Esophagus squamous epithelium (tissue), 5 donors: ENCODE data around the gene MPZL1. TPM values are rescaled to one million over a fixed set of nuclear protein-coding genes. Genes with fewer than 3 reads are reported as not detected.

Experiments
- DNase-seq: peaks from one replicate; lab custom pipeline; 2025; lab: John Stamatoyannopoulos, UW
- H3K27ac ChIP-seq, 4 donors: fragments of 200-600 bp; sonication (generic); one replicate each; pipeline ENCODE4 v1.5.1; 2016 to 2019; ENCODE audit warnings: mild to moderate bottlenecking in 1 of 4
- H3K27me3 ChIP-seq, 4 donors: fragments of 200-600 bp; sonication (generic); 1 replicate in 3 of 4; 2 replicates in 1 of 4; pipeline versions ENCODE4 v1.5.1 to v1.6.0; 2017 to 2021; ENCODE audit warnings: antibody characterized with exemption in 1 of 4
- H3K36me3 ChIP-seq, 3 donors: fragments of 200-600 bp; sonication (generic); one replicate each; pipeline ENCODE4 v1.5.1; 2016 to 2019
- H3K4me1 ChIP-seq, 3 donors: fragments of 200-600 bp; sonication (generic); one replicate each; pipeline ENCODE4 v1.5.1; 2017 to 2019
- H3K4me3 ChIP-seq, 4 donors: fragments of 200-600 bp; sonication (generic); 1 replicate in 3 of 4; 2 replicates in 1 of 4; pipeline ENCODE4 v1.5.1; 2016 to 2019; ENCODE audit warnings: mild to moderate bottlenecking in 2 of 4, moderate library complexity in 1 of 4
- H3K9me3 ChIP-seq, 3 donors: fragments of 200-600 bp; sonication (generic); one replicate each; pipeline ENCODE4 v1.5.1; 2016 to 2019
- CTCF ChIP-seq, 6 experiments: fragments of 450-650 bp in 4 of 6; fragments of 200-600 bp in 2 of 6; sonication (generic) in 2 of 6; IDR thresholded peaks; one replicate each; pipeline ENCODE4 v1.5.1; 2016 to 2019; ENCODE audit warnings: antibody characterized with exemption in 6 of 6, mild to moderate bottlenecking in 4 of 6, moderate library complexity in 4 of 6
- POLR2A ChIP-seq, 4 donors: fragments of 450-650 bp; IDR thresholded peaks; one replicate each; pipeline ENCODE4 v1.6.1; 2017; ENCODE audit warnings: antibody characterized with exemption in 4 of 4, mild to moderate bottlenecking in 4 of 4, moderate library complexity in 3 of 4
- WGBS, 2 donors: methylation state at CpG; one replicate each; pipeline ENCODE4 v1.1.5; 2018; 5-methylcytosine and 5-hydroxymethylcytosine counted together
- intact Hi-C: fragments of 100-400 bp; cut with DNase I; formaldehyde crosslinking; loops from one replicate; pipeline ENCODE4 v1.15.0; 2022
- total RNA-seq, 4 donors: library from RNA; depleted of rRNA; stranded (reverse); fragments of >200 nt; gene quantifications; one replicate each; pipeline ENCODE4 v1.1.0, GENCODE V29; 2016
- donor health status: DM: yes; HTN: yes; CAD: no.

MPZL1 gene
- total RNA-seq, 4 donors from 2014 or later = 36.6 to 80.5 (median 74.3) TPM

DNA sequence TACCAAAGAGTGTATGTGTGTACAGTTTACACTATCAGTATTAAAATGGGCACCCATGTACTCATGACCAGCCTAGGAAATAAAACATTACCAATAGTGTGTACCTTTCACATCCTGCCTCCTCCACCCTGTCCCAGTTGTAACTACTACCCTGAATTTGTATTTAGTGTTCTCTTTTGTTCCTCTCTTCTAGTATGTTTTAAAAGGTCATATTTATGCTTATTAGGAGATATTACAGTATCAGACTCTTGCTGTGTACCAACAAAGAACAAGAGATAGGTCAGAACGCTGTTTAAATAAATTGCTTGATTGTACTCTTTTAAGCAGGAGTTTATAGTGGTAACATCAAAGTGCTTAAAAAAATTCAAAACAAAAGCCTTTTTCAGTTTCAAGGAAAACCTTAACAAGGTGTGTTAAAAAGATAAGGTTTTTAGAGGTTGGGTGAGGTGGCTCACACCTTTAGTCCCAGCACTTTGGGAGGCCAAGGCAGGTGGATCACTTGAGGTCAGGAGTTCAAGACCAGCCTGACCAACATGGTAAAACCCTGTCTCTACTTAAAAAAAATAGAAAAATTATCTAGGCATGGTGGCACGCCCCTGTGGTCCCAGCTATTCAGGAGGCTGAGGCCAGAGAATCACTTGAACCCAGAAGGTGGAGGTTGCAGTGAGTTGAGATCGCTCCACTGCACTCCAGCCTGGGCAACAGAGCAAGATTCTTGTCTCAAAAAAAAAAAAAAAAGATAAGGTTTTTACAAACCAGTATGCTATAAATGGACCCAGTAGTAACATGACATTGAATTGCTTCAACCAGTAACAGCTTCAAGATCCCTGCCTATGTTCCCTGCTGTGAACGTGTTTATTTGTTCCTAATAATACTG is 35.9 kb downstream of the MPZL1 start:
- Histone ChIP-seq H3K27me3 (no peaks in the 10 kb centered on the region), H3K36me3 (peaks cover 0 to 4% (median 0%) of the 10 kb centered on the region in 3 donors), H3K27ac (no peak overlapping the region), H3K4me3 (no peak overlapping the region), H3K4me1 (peaks cover 0 to 68% (median 18%) of the 10 kb centered on the region in 3 donors), H3K9me3 (no peaks in the 10 kb centered on the region)
- intact Hi-C loops = no loop called here
- TF ChIP-seq POLR2A (IDR thresholded peaks at IDR 0.05) (no peak), CTCF (IDR thresholded peaks at IDR 0.05) (no peak)
- no peak for DNase-seq
- WGBS, 2 donors = 87 to 90% methylated on average over 4 of the region's 4 CpGs

DNA sequence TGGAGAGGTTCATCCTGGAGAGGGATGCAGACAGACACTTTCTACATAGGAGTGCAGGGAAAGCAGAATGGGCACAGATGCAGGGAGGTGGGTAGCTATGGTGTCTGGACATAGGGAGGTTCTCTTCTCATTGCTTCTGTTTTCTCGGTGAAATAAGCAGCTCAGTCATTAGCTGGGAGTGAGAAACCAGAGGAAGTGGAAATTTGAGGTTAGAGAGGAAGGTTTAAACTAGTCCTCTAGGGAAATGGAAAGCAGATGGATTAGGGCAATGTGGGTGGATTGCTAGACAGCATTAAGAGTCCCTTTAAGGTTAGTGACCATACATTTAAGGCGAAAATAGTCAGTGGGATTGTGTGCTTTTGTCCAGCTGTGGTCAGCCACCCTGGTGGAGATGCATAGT is 39.6 kb downstream of the MPZL1 start:
- DNase-seq = no peak
- Histone ChIP-seq H3K27me3 (no peaks in the 10 kb centered on the region), H3K36me3 (peaks cover 0 to 12% (median 0%) of the 10 kb centered on the region in 3 donors), H3K4me1 (peaks cover 0 to 55% (median 16%) of the 10 kb centered on the region in 3 donors), H3K4me3 (no peak overlapping the region), H3K27ac (no peak overlapping the region), H3K9me3 (no peaks in the 10 kb centered on the region)
- intact Hi-C loops = no loop called here
- TF ChIP-seq CTCF (IDR thresholded peaks at IDR 0.05) (no peak), POLR2A (IDR thresholded peaks at IDR 0.05) (no peak)
- 33 to 62% methylated on average over 2 of the region's 2 CpGs for WGBS, 2 donors

DNA sequence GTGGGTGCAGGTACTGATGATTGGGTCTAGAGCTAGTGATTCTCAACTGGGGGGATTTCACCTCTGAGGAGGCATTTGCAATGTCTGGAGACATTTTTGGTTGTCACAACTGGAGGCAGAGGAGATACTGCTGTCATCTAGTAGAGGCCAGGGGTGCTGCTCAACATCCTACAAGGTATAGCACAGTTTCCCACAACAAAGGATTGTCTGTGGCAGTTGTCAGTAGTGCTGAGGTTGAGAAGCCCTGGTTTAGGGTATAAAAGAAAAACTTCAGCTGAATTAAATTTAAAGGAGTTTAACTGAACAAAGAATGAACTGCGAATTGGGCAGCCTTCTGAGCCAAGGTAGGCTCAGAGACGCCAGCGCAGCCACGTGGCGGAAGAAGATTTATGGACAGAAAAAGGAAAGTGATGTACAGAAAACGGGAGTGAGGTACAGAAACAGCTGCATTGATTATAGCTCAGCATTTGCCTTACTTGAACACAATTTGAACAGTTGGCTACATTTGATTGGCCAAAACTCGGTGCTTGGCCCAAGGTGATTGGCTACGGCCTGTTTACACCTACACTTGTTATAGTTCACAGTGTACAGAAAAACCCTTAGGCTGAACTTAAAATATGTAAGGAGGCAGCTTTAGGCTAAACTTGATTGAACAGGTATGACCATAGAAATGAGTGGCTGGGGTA is 40.4 kb downstream of the MPZL1 start:
- DNase-seq = no peak
- no peaks in the 10 kb centered on the region for H3K27me3 ChIP-seq
- H3K4me3 ChIP-seq = no peak overlapping the region
- intact Hi-C loops = no loop called here
- H3K36me3 ChIP-seq = peaks cover 0 to 20% (median 5%) of the 10 kb centered on the region in 3 donors
- no peaks in the 10 kb centered on the region for H3K9me3 ChIP-seq
- 91 to 95% methylated on average over 8 of the region's 8 CpGs for WGBS, 2 donors
- no peak for TF ChIP-seq POLR2A (IDR thresholded peaks at IDR 0.05)
- no peak for TF ChIP-seq CTCF (IDR thresholded peaks at IDR 0.05)
- no peak overlapping the region for H3K27ac ChIP-seq
- H3K4me1 ChIP-seq = peaks cover 0 to 47% (median 11%) of the 10 kb centered on the region in 3 donors

- peaks cover 0 to 38% (median 10%) of the 10 kb centered on the region in 3 donors for H3K4me1 ChIP-seq
- H3K27me3 ChIP-seq = no peaks in the 10 kb centered on the region
- no peak for TF ChIP-seq POLR2A (IDR thresholded peaks at IDR 0.05)
- no peak for TF ChIP-seq CTCF (IDR thresholded peaks at IDR 0.05)
- no peaks in the 10 kb centered on the region for H3K9me3 ChIP-seq
- intact Hi-C loops = no loop called here
- peaks cover 0 to 33% (median 5%) of the 10 kb centered on the region in 3 donors for H3K36me3 ChIP-seq
- DNase-seq = no peak
- 20 to 43% methylated on average over 5 of the region's 5 CpGs for WGBS, 2 donors
- H3K4me3 ChIP-seq = no peak overlapping the region
- no peak overlapping the region for H3K27ac ChIP-seq
Observed at GRCh38 chr1:167763525-167764220, 41.9 kb downstream of the MPZL1 start.
